K562 (cell line): ENCODE measurements around the gene MTRFR. TPM values are rescaled to one million over a fixed set of nuclear protein-coding genes. Genes with fewer than 3 reads are reported as not detected.

ENCODE experiments used
- ATAC-seq: fragments of 200-7000 bp; cut with Tn5 transposase; 3 replicates; pipeline ENCODE4 v1.9.1; 2020; ENCODE audit warnings: moderate library complexity
- BruUV-seq: library from RNA; stranded (reverse); fragments of 400-500 nt; replicated peaks from 2 replicates; lab custom pipeline; 2021; lab: Mats Ljungman, UMichigan
- CTCF ChIA-PET: fragments of 300-600 bp; formaldehyde crosslinking; extraction: SDS; loops from one replicate; lab custom pipeline; 2021; ENCODE audit warnings: low intra/inter-chr PET ratio; lab: Yijun Ruan, JAX
- POLR2A ChIA-PET: fragments of 300-600, 350-650 bp; sonication (Branson Sonifier 250); formaldehyde crosslinking; extraction: SDS; loops from one replicate; lab custom pipeline; 2021; ENCODE audit warnings: antibody characterized with exemption, inconsistent platforms; lab: Yijun Ruan, JAX
- DNase-seq, 4 experiments: peaks; one replicate each; pipeline versions ENCODE4 v3.0.0 to v3.0.0-alpha.2; 2011 to 2018; ENCODE audit warnings: low spot score in 3 of 4, mixed read lengths in 3 of 4; ENCODE audit errors: extremely low read depth in 1 of 4
- FAIRE-seq: peaks from 2 replicates; lab custom pipeline; 2011; peaks lifted over from hg19 to GRCh38; lab: Jason Lieb, UNC
- H2AFZ ChIP-seq: 2 replicates; pipeline ENCODE4 v1.6.0; 2011; ENCODE audit warnings: low read depth, low read length, control low read depth, inconsistent platforms
- H3K27ac ChIP-seq: fragments of 200-600 bp; 3 replicates; pipeline ENCODE4 v1.8.0; 2011; ENCODE audit warnings: low read depth, mild to moderate bottlenecking, control low read depth, inconsistent platforms, low read length, moderate library complexity, mixed read lengths; ENCODE audit errors: extremely low read depth
- H3K27me3 ChIP-seq, 2 experiments: fragments of 300-600 bp in 1 of 2; 2 replicates in 1 of 2; 3 replicates in 1 of 2; pipeline versions ENCODE4 v1.6.0 to v1.8.0; 2011; ENCODE audit warnings: inconsistent platforms in 2 of 2, low read length in 2 of 2, mild to moderate bottlenecking in 1 of 2, mixed read lengths in 1 of 2, moderate library complexity in 1 of 2; ENCODE audit not compliant: control insufficient read depth in 2 of 2, insufficient read depth in 2 of 2
- H3K36me3 ChIP-seq: fragments of 300-600 bp; 3 replicates; pipeline ENCODE4 v1.8.0; 2011; ENCODE audit warnings: mild to moderate bottlenecking, low read length, inconsistent platforms; ENCODE audit not compliant: control insufficient read depth, insufficient read depth
- H3K4me1 ChIP-seq, 2 experiments: fragments of 200-600 bp in 1 of 2; replicated peaks in 1 of 2; 2 replicates in 1 of 2; 3 replicates in 1 of 2; pipeline versions ENCODE4 v1.5.1 to v1.8.0; 2011; ENCODE audit warnings: inconsistent platforms in 2 of 2, low read length in 2 of 2, mild to moderate bottlenecking in 1 of 2, mixed read lengths in 1 of 2, moderate library complexity in 1 of 2; ENCODE audit not compliant: control insufficient read depth in 2 of 2, insufficient read depth in 2 of 2
- H3K4me2 ChIP-seq: 2 replicates; pipeline ENCODE4 v1.6.1; 2011; ENCODE audit warnings: low read length, control low read depth, inconsistent platforms, mixed read lengths; ENCODE audit not compliant: insufficient read depth
- H3K4me3 ChIP-seq: fragments of 200-600 bp; sonication (generic), shearing (Covaris generic); 2 replicates; pipeline ENCODE4 v1.5.1; 2016; ENCODE audit warnings: control low read depth, inconsistent platforms
- H3K79me2 ChIP-seq: fragments of 200-600 bp; 3 replicates; pipeline ENCODE4 v1.8.0; 2011; ENCODE audit warnings: low read length, inconsistent platforms; ENCODE audit not compliant: control insufficient read depth, insufficient read depth
- H3K9ac ChIP-seq, 2 experiments: 2 replicates each; pipeline versions ENCODE4 v1.6.0 to v1.6.1; 2011; ENCODE audit warnings: low read depth in 2 of 2, low read length in 2 of 2, control low read depth in 1 of 2, inconsistent platforms in 1 of 2, mild to moderate bottlenecking in 1 of 2, mixed read lengths in 1 of 2; ENCODE audit not compliant: insufficient read depth in 1 of 2
- H3K9me1 ChIP-seq: one replicate; pipeline ENCODE4 v1.6.0; 2011; ENCODE audit warnings: inconsistent platforms, mild to moderate bottlenecking, low read length, moderate library complexity; ENCODE audit not compliant: control insufficient read depth, insufficient read depth
- H3K9me3 ChIP-seq: replicated peaks from 2 replicates; pipeline ENCODE4 v1.5.1; 2011; ENCODE audit warnings: low read depth, low read length, inconsistent platforms; ENCODE audit not compliant: control insufficient read depth, insufficient read depth
- H4K20me1 ChIP-seq: replicated peaks from 2 replicates; pipeline ENCODE4 v1.6.1; 2011; ENCODE audit warnings: low read length, inconsistent platforms, mixed read lengths; ENCODE audit not compliant: control insufficient read depth, insufficient read depth
- CBX1 ChIP-seq: sonication (generic); IDR thresholded peaks from 2 replicates; pipeline ENCODE4 v1.6.1; 2016; ENCODE audit warnings: antibody characterized with exemption, low read depth, mild to moderate bottlenecking
- CTCF ChIP-seq, 3 experiments: IDR thresholded peaks in 2 of 3; conservative IDR thresholded peaks in 1 of 3; 2 replicates each; pipeline ENCODE4 v1.5.1; 2011 to 2012; ENCODE audit warnings: low read length in 3 of 3, mild to moderate bottlenecking in 3 of 3, control low read depth in 2 of 3, improper control_type of control experiment in 1 of 3, inconsistent platforms in 1 of 3, low read depth in 1 of 3, mixed read lengths in 1 of 3, moderate library complexity in 1 of 3; ENCODE audit not compliant: insufficient read depth in 2 of 3
- FOXK2 ChIP-seq, 2 experiments: fragments of 450-650 bp; IDR thresholded peaks in 1 of 2; conservative IDR thresholded peaks in 1 of 2; 2 replicates each; pipeline ENCODE4 v1.6.1; 2016; ENCODE audit warnings: low read depth in 2 of 2, mild to moderate bottlenecking in 1 of 2
- HEY1 ChIP-seq: fragments of 250-450 bp; sonication (Bioruptor Pico); IDR thresholded peaks from 2 replicates; pipeline ENCODE4 v1.5.0; 2020; ENCODE audit warnings: mild to moderate bottlenecking, moderate library complexity, borderline replicate concordance
- KHSRP ChIP-seq: fragments of 450-650 bp; IDR thresholded peaks from 2 replicates; pipeline ENCODE4 v1.6.1; 2017
- RAD21 ChIP-seq, 2 experiments: fragments of 250-450 bp in 1 of 2; fragments of 450-650 bp in 1 of 2; sonication (Bioruptor Pico) in 1 of 2; formaldehyde crosslinking in 1 of 2; IDR thresholded peaks in 1 of 2; conservative IDR thresholded peaks in 1 of 2; 2 replicates each; pipeline versions ENCODE4 v1.4.0 to v1.8.0; 2020 to 2022; ENCODE audit warnings: mild to moderate bottlenecking in 2 of 2, moderate library complexity in 1 of 2
- ZNF444 ChIP-seq: fragments of 250-450 bp; sonication (Bioruptor Pico); IDR thresholded peaks from 2 replicates; pipeline ENCODE4 v1.4.0; 2020; ENCODE audit warnings: mild to moderate bottlenecking, moderate library complexity
- WGBS: fragments of 100-300 bp; shearing (Covaris generic); methylation state at CpG from one replicate; pipeline ENCODE4 v1.1.6; 2016; ENCODE audit warnings: low coverage, mixed read lengths; ENCODE audit not compliant: insufficient coverage; ENCODE audit errors: missing lambda C conversion rate; 5-methylcytosine and 5-hydroxymethylcytosine counted together
- in situ Hi-C: fragments of 300-500 bp; cut with MboI; formaldehyde crosslinking; loops from 4 replicates; pipeline ENCODE4 v1.15.0; 2018; ENCODE audit warnings: inconsistent platforms, mixed read lengths
- intact Hi-C: fragments of 100-400 bp; cut with micrococcal nuclease; formaldehyde crosslinking; loops from 2 replicates; pipeline ENCODE4 v1.14.2; 2022
- polyA plus RNA-seq, 8 experiments: library from polyadenylated mRNA; depleted of rRNA in 4 of 8; stranded (reverse) in 5 of 8; unstranded in 3 of 8; fragments of >200 nt; fragmentation: Nextera tagmentation in 2 of 8; fragmentation: Illumina TruSeq in 1 of 8; extraction: Ambion mirVana in 2 of 8; extraction: Trizol in 1 of 8; gene quantifications; 2 replicates each; pipeline versions ENCODE4 v1.2.1 to v1.2.3, GENCODE V29; 2011 to 2014; ENCODE audit warnings: inconsistent platforms in 1 of 8, missing spikeins in 1 of 8
- total RNA-seq, 7 experiments: library from RNA; depleted of rRNA in 6 of 7; stranded (reverse); fragments of >200 nt in 6 of 7; fragmentation: Illumina TruSeq in 2 of 7; extraction: Trizol in 2 of 7; gene quantifications; 2 replicates each; pipeline versions ENCODE4 v1.2.1 to v1.2.3, GENCODE V29; 2011 to 2021; ENCODE audit warnings: low replicate concordance in 1 of 7

The MTRFR gene
- total and polyA plus RNA-seq, 9 of the 15 experiments (the other 6 are each of a cell fraction or from before 2014, with no cell fraction given): 16.7 to 55.6 (median 34.7) TPM

- CTCF ChIA-PET: no interaction called here
Measured at GRCh38 chr12:123264642-123265041, 31.4 kb downstream of the MTRFR start.

More at GRCh38 chr12:123264642-123265041, 31.4 kb downstream of the MTRFR start:
- 0 out of 4 replicates have a peak overlapping the region, but pooled peaks of 1 of the 2 experiments have one; percentile 24 for H3K9ac ChIP-seq
- no peaks in the 10 kb centered on the region for H3K9me3 ChIP-seq
- TF ChIP-seq FOXK2 (conservative IDR thresholded peaks at IDR 0.05 in 1 of 2, IDR thresholded peaks at IDR 0.05 in 1 of 2; ENCODE audit: low read depth in 2 of 2) (no peak), ZNF444 (CRISPR knock-in tag) (no peak), HEY1 (CRISPR knock-in tag) (no peak), KHSRP (no peak), CBX1 (no peak), RAD21 (CRISPR knock-in tag; conservative IDR thresholded peaks at IDR 0.05 in 1 of 2, IDR thresholded peaks at IDR 0.05 in 1 of 2) (peak in 1 of 2 experiments; percentile 38; a peak in 2 of 4 replicates), CTCF (IDR thresholded peaks at IDR 0.05 in 2 of 3, conservative IDR thresholded peaks at IDR 0.05 in 1 of 3; ENCODE audit: insufficient read depth in 2 of 3, low read depth in 1 of 3, low read length in 3 of 3) (peak; percentile 32 to 37 (median 37); a peak in 4 of 6 replicates)
- TF ChIP-seq, all 486 proteins: peak for 2
- no peaks in the 10 kb centered on the region for H3K9me1 ChIP-seq
- no peak overlapping the region for H3K4me3 ChIP-seq
- H3K27me3 ChIP-seq: no peaks in the 10 kb centered on the region
- DNase-seq: peak in 2 of 4 experiments; percentile 34 to 38
- BruUV-seq: no TSS peak
- in situ Hi-C loops (no loop called here), intact Hi-C loops (no loop called here)
- H3K27ac ChIP-seq: no peak overlapping the region
- no peak overlapping the region for H3K4me2 ChIP-seq
- POLR2A ChIA-PET: interaction anchor here (0.7 to 1.5 kb wide), 3 partner anchors 15 to 27 kb away, joined by 3 to 4 read pairs (median 4); no protein-coding TSS in a partner anchor
- no peak overlapping the region for H2AFZ ChIP-seq
- peaks cover 14% of the 10 kb centered on the region for H3K79me2 ChIP-seq
- no peaks in the 10 kb centered on the region for H4K20me1 ChIP-seq
- FAIRE-seq: peak; percentile 37
- H3K36me3 ChIP-seq: peaks cover 60% of the 10 kb centered on the region; the same call in 2 of the 3 replicates
- peak; percentile 81 for ATAC-seq
- H3K4me1 ChIP-seq: peaks cover 0 to 31% of the 10 kb centered on the region in 2 experiments; a peak in 2 of 5 replicates
- 66% methylated on average over 6 of the region's 7 CpGs for WGBS
